HG03097 (cell line): Measurements from ENCODE around the gene SCUBE2.

Experiments
- ATAC-seq: cut with Tn5 transposase; IDR thresholded peaks from one replicate; pipeline ENCODE4 v1.9.1; 2021; ENCODE audit not compliant: unreplicated experiment, low FRiP score

SCUBE2 gene

DNA sequence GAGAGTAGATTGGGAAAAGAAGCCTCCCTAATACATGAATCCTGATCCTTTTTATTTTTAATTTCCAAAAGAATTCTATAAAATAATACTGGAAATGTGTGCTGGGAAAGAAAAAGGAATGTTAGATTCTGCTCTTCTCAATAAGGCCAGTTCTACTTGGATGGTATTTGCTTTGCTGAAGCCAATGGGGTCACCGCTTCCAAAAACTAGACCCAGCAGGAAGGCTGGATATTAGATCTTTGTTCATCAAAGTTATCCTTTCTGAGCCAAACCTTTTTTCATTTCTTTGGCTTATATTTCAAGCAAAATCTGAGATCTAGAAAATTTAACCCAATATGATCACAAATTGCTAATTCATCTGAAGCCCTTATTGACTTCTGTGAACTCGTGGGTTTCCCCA lies 41.4 kb downstream of the SCUBE2 start:
- ATAC-seq, result no peak

GRCh38 chr11:9047964-9048523 lies 43.4 kb downstream of the SCUBE2 start:
- ATAC-seq, result no peak

GRCh38 chr11:9046481-9046880 lies 44.9 kb downstream of the SCUBE2 start:
- ATAC-seq, result no peak

GRCh38 chr11:9042488-9042887 lies 48.9 kb downstream of the SCUBE2 start:
- ATAC-seq, result no peak

GRCh38 chr11:9041747-9042146 lies 49.7 kb downstream of the SCUBE2 start:
- no peak for ATAC-seq

DNA sequence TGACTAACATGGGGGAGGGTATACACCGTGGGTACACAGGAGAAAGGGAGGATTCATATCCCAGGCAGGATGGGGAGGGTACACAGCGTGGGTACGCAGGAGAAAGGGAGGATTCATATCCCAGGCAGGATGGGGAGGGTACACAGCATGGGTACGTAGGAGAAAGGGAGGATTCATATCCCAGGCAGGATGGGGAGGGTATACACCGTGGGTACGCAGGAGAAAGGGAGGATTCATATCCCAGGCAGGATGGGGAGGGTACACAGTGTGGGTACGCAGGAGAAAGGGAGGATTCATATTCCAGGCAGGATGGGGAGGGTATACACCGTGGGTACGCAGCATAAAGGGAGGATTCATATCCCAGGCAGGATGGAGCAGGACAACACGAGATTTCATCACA lies 51.0 kb downstream of the SCUBE2 start:
- no peak for ATAC-seq

DNA sequence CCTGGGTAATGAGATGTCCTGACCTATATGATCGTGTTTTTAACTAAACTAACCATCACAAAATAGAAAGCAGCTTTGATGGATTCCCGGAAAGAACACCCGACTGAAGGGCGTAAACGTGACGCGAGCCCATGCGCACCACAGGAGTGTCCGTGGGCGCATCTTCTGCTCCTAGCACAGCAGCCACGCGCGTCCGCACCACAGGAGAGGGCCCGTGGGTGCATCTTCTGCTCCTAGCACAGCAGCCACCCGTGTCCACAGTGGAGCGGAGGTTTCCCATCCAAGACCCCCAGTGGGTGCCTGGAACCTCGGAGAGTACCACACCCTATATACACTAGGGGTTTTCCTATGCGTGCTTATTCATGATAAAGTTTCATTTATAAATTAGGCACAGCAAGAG lies 51.5 kb downstream of the SCUBE2 start:
- ATAC-seq, result no peak

DNA sequence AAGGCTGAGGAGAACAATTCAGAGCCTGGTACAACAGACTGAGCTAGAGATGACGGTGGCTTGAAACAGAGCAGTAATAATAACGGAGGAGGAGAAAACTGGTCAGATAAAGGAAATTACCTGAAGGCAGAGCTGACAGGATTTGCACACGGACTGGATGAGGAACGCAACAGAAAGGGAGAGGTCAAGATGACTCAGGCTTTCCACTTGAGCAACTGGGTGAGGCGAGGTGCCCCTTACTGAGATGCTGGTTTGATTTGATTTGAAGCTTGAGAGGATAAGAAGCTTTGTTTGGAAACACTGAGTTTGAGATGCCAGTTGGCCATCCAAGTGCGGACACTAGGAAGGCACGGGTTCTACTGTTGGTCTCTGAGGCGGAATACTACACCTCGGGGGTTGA lies 52.2 kb downstream of the SCUBE2 start:
- ATAC-seq, result no peak

- no peak for ATAC-seq
Observed at GRCh38 chr11:9038541-9038940, 52.9 kb downstream of the SCUBE2 start.

GRCh38 chr11:9037963-9038362 lies 53.4 kb downstream of the SCUBE2 start:
- ATAC-seq, result no peak

- ATAC-seq, result no peak
Observed at GRCh38 chr11:9037046-9037780, 54.2 kb downstream of the SCUBE2 start.

DNA sequence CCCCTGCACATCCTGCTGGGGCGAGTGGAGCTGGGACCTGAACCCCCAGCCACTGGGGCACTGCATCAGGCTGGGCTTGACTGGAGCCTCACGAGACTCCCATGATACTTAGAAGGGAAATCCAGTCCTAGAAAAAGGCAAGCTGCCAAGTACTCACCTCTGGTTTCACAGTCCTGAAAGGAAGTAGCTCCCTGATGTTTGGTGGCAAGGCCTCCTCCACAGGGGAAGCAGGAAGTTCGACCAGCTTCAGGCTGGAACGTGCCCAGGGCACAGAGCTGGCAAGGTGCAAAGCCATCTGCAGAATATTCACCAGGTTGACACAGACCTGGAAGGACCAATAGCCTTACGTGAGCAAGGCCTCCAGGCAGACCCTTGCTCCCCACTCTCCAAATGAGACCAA lies 60.8 kb downstream of the SCUBE2 start:
- no peak for ATAC-seq

GRCh38 chr11:9029422-9029821 lies 62.0 kb downstream of the SCUBE2 start:
- no peak for ATAC-seq

GRCh38 chr11:9028581-9028980 lies 62.8 kb downstream of the SCUBE2 start:
- ATAC-seq, result no peak

DNA sequence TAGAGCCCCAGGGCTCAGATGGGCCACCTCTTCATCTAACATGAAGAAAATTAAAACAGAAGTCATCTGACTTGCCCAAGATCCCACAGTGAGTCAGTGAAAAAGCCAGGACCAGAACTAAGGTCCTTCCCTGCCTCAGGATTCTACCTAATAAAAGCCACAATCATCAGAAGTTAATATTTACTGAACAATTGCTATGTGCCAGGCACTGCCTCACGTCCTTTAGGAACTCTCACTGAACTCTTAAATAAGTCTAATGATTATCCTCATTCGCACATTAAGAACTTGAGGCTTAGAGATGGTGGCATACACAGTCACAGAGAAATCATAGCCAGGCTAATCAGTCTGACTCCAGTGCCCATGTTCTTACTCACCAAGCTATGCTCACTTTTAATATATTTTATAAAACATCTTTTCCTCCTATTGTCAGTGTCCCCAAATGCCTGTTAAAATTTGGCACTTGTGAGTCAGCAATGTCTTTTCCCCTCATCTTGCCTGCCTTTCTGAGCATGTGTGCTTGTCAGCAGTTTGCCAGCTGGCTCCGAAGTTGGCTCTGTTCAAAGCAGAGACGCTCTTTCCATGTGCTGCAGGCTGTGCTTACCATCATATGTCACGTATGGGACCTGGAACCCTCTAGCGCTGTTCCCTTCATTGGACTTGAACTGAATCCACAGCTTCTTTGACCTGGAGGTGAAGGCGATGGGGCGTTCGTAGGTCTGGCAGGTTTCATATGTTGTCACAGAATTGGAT lies 66.1 kb downstream of the SCUBE2 start:
- ATAC-seq, result no peak

- no peak for ATAC-seq
Observed at GRCh38 chr11:9022961-9023680, 68.3 kb downstream of the SCUBE2 start.

DNA sequence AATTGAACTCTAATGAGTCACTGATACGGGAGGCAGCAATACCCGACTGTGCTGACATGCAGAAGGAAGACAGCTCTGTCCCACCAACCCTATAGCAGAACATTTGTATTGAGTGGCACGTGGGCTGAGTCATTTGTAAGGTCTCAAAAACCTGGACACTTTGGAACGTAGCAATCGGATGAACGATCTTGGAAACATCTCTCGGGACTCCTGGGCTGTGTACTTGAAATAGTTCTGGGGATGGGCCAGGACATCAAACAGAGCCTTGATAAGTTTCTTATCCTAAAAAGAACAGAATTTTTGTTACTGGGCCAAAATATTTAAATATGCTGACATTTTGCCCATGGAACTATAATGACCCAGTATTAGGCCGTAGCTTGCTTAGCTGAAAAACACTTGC lies 70.5 kb downstream of the SCUBE2 start:
- ATAC-seq, result no peak

DNA sequence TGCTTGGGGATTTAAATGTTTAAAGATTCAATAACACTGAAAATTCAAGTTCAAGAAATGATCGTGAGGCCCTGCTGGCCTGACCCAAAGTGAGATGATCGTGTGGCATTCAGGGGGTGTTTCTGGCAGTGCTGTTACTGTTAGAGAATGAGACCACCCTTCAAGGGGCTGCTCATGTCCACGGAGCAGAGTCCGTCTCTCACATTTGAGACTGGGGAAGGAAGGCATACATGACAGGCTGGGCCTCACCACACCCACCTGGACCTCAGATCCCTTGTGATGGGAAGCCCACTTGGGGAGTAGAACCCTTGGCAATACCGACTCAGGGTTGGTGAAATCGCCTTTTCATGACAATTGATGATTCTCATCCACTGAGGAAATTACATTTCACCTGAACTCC lies 71.5 kb downstream of the SCUBE2 start:
- ATAC-seq, result no peak

DNA sequence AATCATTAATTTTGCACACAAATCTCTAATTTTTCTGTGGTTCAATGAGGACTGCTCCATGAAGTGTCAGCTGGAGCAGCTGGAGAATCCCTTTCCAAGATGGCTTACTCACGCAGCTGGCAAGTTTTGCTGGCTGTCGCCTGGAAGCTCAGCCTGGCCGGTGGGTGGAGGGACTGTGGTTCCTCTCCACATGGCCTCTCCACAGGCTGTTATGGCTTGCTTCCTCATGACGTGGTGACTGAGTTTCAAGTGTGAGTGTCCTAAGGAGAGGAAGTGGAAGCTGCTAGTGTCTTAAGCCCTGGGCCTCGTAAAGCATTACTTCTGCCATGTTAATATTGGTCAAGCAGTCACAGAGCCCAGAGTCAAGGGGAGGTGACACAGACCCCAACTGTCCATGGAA lies 73.6 kb downstream of the SCUBE2 start:
- ATAC-seq, result no peak

DNA sequence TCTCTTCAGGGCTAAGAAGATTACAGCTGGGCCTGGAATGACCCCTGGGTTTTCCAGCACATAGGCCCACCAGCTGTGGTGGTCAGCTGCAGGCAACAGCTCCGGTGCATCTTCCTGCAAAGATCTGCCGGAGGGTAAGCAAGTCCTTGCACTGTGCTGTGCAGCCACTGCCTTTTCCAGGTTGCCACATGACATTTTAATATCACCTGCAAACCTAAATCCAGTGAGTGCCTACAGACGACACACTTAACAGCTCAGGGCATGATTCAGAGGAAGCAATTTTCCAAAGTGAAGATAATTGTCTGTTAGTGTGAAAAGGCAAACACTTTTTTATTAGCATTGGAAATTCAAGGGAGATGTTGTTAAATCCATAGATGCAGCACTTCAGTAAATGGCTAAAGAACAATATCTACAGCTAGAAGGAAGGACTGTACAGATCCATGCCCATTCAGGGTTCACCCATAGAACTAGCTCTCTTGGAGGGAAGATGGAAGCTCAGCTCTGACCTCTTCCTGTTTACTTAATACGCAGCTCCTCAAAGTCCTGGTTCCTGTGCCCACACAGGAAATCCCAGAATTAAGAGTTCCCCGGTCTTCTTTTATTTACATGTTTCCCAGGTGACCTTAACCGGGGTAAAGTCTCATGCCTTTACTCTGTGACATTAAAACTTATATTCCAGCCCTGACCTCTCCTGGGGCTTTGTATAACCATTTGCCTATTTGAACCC lies 74.3 kb downstream of the SCUBE2 start:
- ATAC-seq, result no peak

GRCh38 chr11:9015677-9016076 lies 75.7 kb downstream of the SCUBE2 start:
- no peak for ATAC-seq
